CD4-positive, alpha-beta T cell treated with Interleukin-2 at 100 ng/mL for 4 hours (primary cell): ENCODE results near the gene PTGIR.

Experiments
- DNase-seq: peaks from one replicate; pipeline ENCODE4 v3.0.0-alpha.2; 2020; ENCODE audit warnings: low spot score

PTGIR gene

GRCh38 chr19:46624958-46625661 lies at the start of gene PTGIR:
PTGIR (minus strand) TSS chr19:46625089; CDS start chr19:46624225, 864 bp downstream.
- no peak for DNase-seq

GRCh38 chr19:46670813-46671212 lies 45.9 kb upstream of the PTGIR start:
- no peak for DNase-seq

GRCh38 chr19:46668662-46669061 lies 43.8 kb upstream of the PTGIR start:
- no peak for DNase-seq

- DNase-seq: no peak
These were observed 40.2 kb upstream of the PTGIR start for GRCh38 chr19:46665072-46665471.

- DNase-seq: peak; percentile 78
These were observed 37.1 kb upstream of the PTGIR start for GRCh38 chr19:46661735-46662592.

- DNase-seq: peak; percentile 100
These were observed 36.3 kb upstream of the PTGIR start, which contains the start of gene DACT3 for GRCh38 chr19:46661020-46661731. DACT3 (minus strand) TSS chr19:46661182; CDS start chr19:46661064, 118 bp downstream.

- no peak for DNase-seq
These were observed 35.7 kb upstream of the PTGIR start for GRCh38 chr19:46660551-46661019.

GRCh38 chr19:46660008-46660517 lies 35.2 kb upstream of the PTGIR start:
- DNase-seq: no peak

GRCh38 chr19:46659151-46660007 lies 34.5 kb upstream of the PTGIR start:
- DNase-seq: no peak

GRCh38 chr19:46656541-46656940 lies 31.7 kb upstream of the PTGIR start:
- no peak for DNase-seq

- no peak for DNase-seq
These were observed 29.8 kb upstream of the PTGIR start for GRCh38 chr19:46654621-46655152.

GRCh38 chr19:46650445-46650844 lies 25.6 kb upstream of the PTGIR start:
- no peak for DNase-seq

GRCh38 chr19:46648961-46649960 lies 24.4 kb upstream of the PTGIR start:
- no peak for DNase-seq

GRCh38 chr19:46648060-46648960 lies 23.4 kb upstream of the PTGIR start:
- DNase-seq: no peak

- no peak for DNase-seq
These were observed 21.5 kb upstream of the PTGIR start for GRCh38 chr19:46646402-46646801.

- no peak for DNase-seq
These were observed 19.8 kb upstream of the PTGIR start for GRCh38 chr19:46644720-46645119.

GRCh38 chr19:46640656-46641055 lies 15.8 kb upstream of the PTGIR start:
- DNase-seq: no peak

- no peak for DNase-seq
These were observed 14.7 kb upstream of the PTGIR start for GRCh38 chr19:46639358-46640182.
